ENCODE results near the gene TEAD3.

The TEAD3 gene

GRCh38 chr6:35490821-35491557 is 5.9 kb downstream of the TEAD3 start:
- no peak for DNase-seq

- no peak for DNase-seq
These were observed 6.7 kb downstream of the TEAD3 start for GRCh38 chr6:35489995-35490791.

- DNase-seq, result no peak
These were observed 7.8 kb downstream of the TEAD3 start for GRCh38 chr6:35489066-35489465.

- DNase-seq, result no peak
These were observed 8.4 kb downstream of the TEAD3 start for GRCh38 chr6:35488517-35488862.

- DNase-seq, result no peak
These were observed 9.0 kb downstream of the TEAD3 start for GRCh38 chr6:35487658-35488516.

- DNase-seq, result peak in 1 of 3 experiments; percentile 29
These were observed 10.6 kb downstream of the TEAD3 start for GRCh38 chr6:35486005-35486925.

GRCh38 chr6:35485402-35485877 is 11.4 kb downstream of the TEAD3 start:
- DNase-seq, result no peak

GRCh38 chr6:35484921-35485392 is 11.9 kb downstream of the TEAD3 start:
- DNase-seq, result no peak

GRCh38 chr6:35483893-35484645 is 12.8 kb downstream of the TEAD3 start:
- DNase-seq, result no peak

- DNase-seq, result no peak
These were observed 13.4 kb downstream of the TEAD3 start for GRCh38 chr6:35483490-35483889.

GRCh38 chr6:35483062-35483461 is 13.8 kb downstream of the TEAD3 start:
- no peak for DNase-seq

GRCh38 chr6:35481226-35481625 is 15.7 kb downstream of the TEAD3 start:
- no peak for DNase-seq

- DNase-seq, result no peak
These were observed 16.7 kb downstream of the TEAD3 start for GRCh38 chr6:35480176-35480575.

GRCh38 chr6:35478259-35478658 is 18.6 kb downstream of the TEAD3 start:
- no peak for DNase-seq

- DNase-seq, result peak; percentile 45 to 89 (median 75)
These were observed 19.2 kb downstream of the TEAD3 start for GRCh38 chr6:35477551-35478179.

- DNase-seq, result peak; percentile 40 to 70 (median 60)
These were observed 19.9 kb downstream of the TEAD3 start for GRCh38 chr6:35477028-35477427.

GRCh38 chr6:35476004-35476403 is 20.9 kb downstream of the TEAD3 start:
- DNase-seq, result peak in 1 of 3 experiments; percentile 11

- DNase-seq, result no peak
These were observed 21.3 kb downstream of the TEAD3 start for GRCh38 chr6:35475573-35475972.

- DNase-seq, result no peak
These were observed 21.8 kb downstream of the TEAD3 start for GRCh38 chr6:35474942-35475570.
